Measurements from ENCODE around the gene MED13L.

MED13L gene

GRCh38 chr12:116060764-116061163, 216.7 kb downstream of the MED13L start:
- no peak overlapping the region for H3K4me3 ChIP-seq (ENCODE audit: low read depth, low read length)
- TF ChIP-seq, protein P1, sequence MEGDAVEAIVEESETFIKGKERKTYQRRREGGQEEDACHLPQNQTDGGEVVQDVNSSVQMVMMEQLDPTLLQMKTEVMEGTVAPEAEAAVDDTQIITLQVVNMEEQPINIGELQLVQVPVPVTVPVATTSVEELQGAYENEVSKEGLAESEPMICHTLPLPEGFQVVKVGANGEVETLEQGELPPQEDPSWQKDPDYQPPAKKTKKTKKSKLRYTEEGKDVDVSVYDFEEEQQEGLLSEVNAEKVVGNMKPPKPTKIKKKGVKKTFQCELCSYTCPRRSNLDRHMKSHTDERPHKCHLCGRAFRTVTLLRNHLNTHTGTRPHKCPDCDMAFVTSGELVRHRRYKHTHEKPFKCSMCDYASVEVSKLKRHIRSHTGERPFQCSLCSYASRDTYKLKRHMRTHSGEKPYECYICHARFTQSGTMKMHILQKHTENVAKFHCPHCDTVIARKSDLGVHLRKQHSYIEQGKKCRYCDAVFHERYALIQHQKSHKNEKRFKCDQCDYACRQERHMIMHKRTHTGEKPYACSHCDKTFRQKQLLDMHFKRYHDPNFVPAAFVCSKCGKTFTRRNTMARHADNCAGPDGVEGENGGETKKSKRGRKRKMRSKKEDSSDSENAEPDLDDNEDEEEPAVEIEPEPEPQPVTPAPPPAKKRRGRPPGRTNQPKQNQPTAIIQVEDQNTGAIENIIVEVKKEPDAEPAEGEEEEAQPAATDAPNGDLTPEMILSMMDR (conservative IDR thresholded peaks at IDR 0.05; ENCODE audit: low read depth, low read length), result no peak
- DNase-seq (ENCODE audit: low read depth), result peak; percentile 46

DNA sequence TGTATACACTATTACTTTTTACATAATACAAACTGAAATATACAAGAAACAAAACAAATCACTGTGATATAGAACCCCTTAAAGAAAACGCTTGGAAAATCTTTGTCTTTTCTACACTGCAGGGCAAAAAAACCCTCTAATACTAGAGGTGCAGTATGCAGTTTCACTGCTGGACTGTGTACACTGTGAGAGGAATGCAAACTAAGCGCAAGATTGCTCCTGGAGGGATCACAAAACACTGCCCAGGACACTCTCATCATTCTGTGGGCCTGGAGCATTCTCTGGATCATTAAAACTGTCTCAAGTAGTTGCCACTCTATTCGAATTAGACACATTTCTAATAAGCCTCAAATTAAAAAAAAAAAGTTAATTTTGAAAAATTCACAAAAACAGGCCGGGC, 217.6 kb downstream of the MED13L start:
- H3K4me3 ChIP-seq (ENCODE audit: low read depth, low read length), result no peak overlapping the region
- no peak for DNase-seq (ENCODE audit: low read depth)
- TF ChIP-seq, protein P1 (conservative IDR thresholded peaks at IDR 0.05; ENCODE audit: low read depth, low read length), result no peak

GRCh38 chr12:116058574-116058973, 218.9 kb downstream of the MED13L start:
- TF ChIP-seq, protein P1 (conservative IDR thresholded peaks at IDR 0.05; ENCODE audit: low read depth, low read length), result no peak
- H3K4me3 ChIP-seq (ENCODE audit: low read depth, low read length), result no peak overlapping the region
- no peak for DNase-seq (ENCODE audit: low read depth)

DNA sequence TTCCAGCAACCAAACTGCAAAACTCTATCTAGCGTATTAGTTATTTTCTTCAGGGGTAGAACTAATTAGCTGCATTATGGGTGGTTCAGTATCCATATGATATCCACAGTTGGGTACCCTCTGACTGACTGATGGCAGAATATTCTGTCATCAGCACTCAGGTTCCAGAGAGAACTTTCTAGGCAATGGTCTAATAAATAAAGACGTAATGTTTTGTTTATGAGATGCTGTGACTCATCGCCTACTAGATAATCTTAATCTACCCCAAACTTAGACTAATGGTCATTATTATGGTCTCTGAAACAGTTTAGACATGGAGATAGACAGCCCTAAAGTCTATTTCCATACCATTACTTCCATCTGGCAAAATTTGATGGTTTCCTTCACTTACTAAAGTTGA, 220.1 kb downstream of the MED13L start:
- DNase-seq (ENCODE audit: low read depth), result no peak
- no peak overlapping the region for H3K4me3 ChIP-seq (ENCODE audit: low read depth, low read length)
- TF ChIP-seq, protein P1 (conservative IDR thresholded peaks at IDR 0.05; ENCODE audit: low read depth, low read length), result no peak

GRCh38 chr12:116055895-116056607, 221.4 kb downstream of the MED13L start:
- TF ChIP-seq, protein P1 (conservative IDR thresholded peaks at IDR 0.05; ENCODE audit: low read depth, low read length), result no peak
- DNase-seq (ENCODE audit: low read depth), result no peak
- H3K4me3 ChIP-seq (ENCODE audit: low read depth, low read length), result no peak overlapping the region

DNA sequence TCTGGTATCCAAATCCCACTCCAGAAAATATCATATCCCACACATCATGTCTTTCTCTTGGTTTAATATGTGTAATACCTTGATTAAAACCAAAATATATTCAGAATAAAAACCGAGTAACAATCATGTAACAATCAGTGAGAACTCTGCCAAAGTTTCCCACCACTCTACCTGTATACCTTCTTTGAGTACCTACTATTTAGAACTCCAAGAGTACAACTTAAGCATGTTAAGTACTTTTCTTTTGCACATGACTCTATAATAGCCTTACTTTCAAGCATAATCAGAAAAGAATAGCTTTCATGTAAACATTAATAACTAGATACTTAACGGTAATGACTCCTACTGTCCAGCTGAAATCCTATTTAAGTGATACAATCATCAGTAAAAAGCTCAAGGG, 223.2 kb downstream of the MED13L start:
- no peak overlapping the region for H3K4me3 ChIP-seq (ENCODE audit: low read depth, low read length)
- no peak for DNase-seq (ENCODE audit: low read depth)
- TF ChIP-seq, protein P1 (conservative IDR thresholded peaks at IDR 0.05; ENCODE audit: low read depth, low read length), result no peak

All from choroid plexus epithelial cell (primary cell).